GM19395 (cell line): ENCODE measurements around the gene GEN1.
A peak's percentile ranks its signal among the peaks of the same experiment; 100 is the strongest.
"Not testable (repeated sequence)": the region's sequence is repeated elsewhere in the genome, so short reads cannot be mapped to it uniquely, and the experiment has no call there.

Source experiments
- ATAC-seq: cut with Tn5 transposase; IDR thresholded peaks from one replicate; pipeline ENCODE4 v1.9.1; 2021; ENCODE audit warnings: mild to moderate bottlenecking, moderate library complexity; ENCODE audit not compliant: unreplicated experiment

GEN1 gene

DNA sequence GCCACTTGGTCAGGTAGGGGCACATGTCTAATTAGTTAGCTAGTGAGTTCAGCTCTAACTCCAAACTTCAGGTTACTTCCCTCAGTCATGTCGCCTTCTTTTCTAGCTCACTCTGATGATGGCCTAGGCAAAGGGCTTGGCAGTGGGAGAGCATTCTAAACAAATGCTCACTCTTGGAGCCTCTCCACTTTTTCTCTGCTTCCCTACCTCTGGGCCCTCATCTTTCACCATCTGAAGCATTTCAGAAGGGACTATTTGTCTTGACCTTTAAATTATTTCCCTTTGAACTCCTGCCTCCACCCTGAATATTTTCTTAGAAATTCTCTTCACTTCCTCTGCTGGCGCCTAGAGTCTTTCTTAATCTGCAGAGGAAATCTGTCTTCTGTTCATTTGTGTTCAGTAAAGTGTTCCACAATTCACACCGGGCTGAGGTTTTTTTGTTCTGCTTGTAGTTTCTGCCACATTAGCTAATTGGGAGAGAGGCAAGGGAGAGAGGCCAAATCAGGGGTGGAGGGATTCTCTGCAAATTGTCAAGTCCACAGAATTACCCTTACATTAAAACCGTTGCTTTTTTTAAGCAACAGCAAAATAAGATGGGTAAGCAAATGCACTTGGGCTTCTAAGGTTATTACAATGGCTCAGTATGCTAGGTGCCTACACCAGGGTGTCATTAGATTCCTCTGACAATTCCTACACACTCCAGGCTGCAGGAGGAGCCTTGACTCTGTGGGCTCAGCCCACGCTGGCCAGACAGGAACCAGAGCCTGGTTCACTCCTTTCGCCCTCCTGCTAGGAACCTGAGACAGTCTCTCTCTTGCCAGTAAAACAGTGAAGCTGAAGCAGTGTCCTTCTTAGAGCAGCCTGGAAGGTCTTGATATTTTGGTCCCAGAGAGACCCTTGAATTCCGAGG is 67.9 kb downstream of the GEN1 start:
- peak; percentile 64 for ATAC-seq

- peak; percentile 56 for ATAC-seq
Measured at GRCh38 chr2:17822445-17823117, 68.6 kb downstream of the GEN1 start.

- ATAC-seq: not testable (repeated sequence)
Measured at GRCh38 chr2:17823646-17824045, 69.7 kb downstream of the GEN1 start.

DNA sequence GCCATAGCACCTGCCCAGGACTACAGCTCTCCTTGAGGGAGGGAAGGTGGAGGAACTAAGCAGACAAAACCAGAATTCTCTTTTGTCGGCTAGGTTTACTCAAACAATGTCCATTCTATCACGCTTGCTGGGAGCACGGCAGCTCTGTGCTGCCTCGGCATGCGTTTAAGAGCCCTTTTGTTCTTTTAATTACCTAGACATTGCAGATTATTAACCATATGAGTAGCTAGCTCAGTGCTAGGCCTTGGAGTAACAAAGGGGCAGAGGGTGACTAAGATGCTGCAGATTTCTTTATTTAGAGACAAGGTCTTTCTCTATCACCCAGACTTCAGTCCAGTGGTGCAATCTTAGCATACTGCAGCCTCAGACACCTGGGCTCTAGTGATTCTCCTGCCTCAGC is 73.4 kb downstream of the GEN1 start:
- ATAC-seq: no peak

GRCh38 chr2:17827785-17828184 is 73.8 kb downstream of the GEN1 start:
- no peak for ATAC-seq

GRCh38 chr2:17830053-17831034 is 76.4 kb downstream of the GEN1 start:
- ATAC-seq: peak; percentile 92

- no peak for ATAC-seq
Measured at GRCh38 chr2:17835516-17835915, 81.6 kb downstream of the GEN1 start.
